HepG2 (cell line): ENCODE results near the gene IMPG2. TPM values are rescaled to one million over a fixed set of nuclear protein-coding genes. Genes with fewer than 3 reads are reported as not detected.

Source experiments
- ATAC-seq: fragments of 200-7000 bp; cut with Tn5 transposase; 3 replicates; pipeline ENCODE4 v1.9.1; 2020; ENCODE audit warnings: mild to moderate bottlenecking, moderate library complexity
- BruUV-seq: library from RNA; stranded (reverse); fragments of 400-500 nt; replicated peaks from 2 replicates; lab custom pipeline; 2021; lab: Mats Ljungman, UMichigan
- CTCF ChIA-PET: fragments of 300-600 bp; formaldehyde crosslinking; extraction: SDS; loops from one replicate; lab custom pipeline; 2021; ENCODE audit warnings: low total read pairs, inconsistent platforms, low intra/inter-chr PET ratio; lab: Yijun Ruan, JAX
- POLR2A ChIA-PET: fragments of 350-600 bp; sonication (Branson Sonifier 250); formaldehyde crosslinking; loops from one replicate; lab custom pipeline; 2020; ENCODE audit warnings: antibody characterized with exemption, inconsistent platforms; lab: Yijun Ruan, JAX
- DNase-seq: peaks from one replicate; pipeline ENCODE4 v3.0.0-alpha.2; 2015; ENCODE audit warnings: low spot score
- FAIRE-seq: peaks from 3 replicates; lab custom pipeline; 2011; peaks lifted over from hg19 to GRCh38; lab: Jason Lieb, UNC
- H2AFZ ChIP-seq: one replicate; pipeline ENCODE4 v1.6.1; 2011; ENCODE audit warnings: low read length, inconsistent platforms
- H3K27ac ChIP-seq: fragments of 300-600 bp; 3 replicates; pipeline ENCODE4 v1.8.0; 2011; ENCODE audit warnings: mixed run types, mild to moderate bottlenecking, mixed read lengths, low read length, inconsistent platforms; ENCODE audit not compliant: insufficient read depth; ENCODE audit errors: extremely low read length
- H3K27me3 ChIP-seq, 2 experiments: fragments of 200-600 bp in 1 of 2; 2 replicates in 1 of 2; 3 replicates in 1 of 2; pipeline versions ENCODE4 v1.6.0 to v1.8.0; 2011; ENCODE audit warnings: low read length in 2 of 2, mild to moderate bottlenecking in 2 of 2, moderate library complexity in 2 of 2, inconsistent platforms in 1 of 2; ENCODE audit not compliant: insufficient read depth in 2 of 2, control insufficient read depth in 1 of 2
- H3K36me3 ChIP-seq, 2 experiments: fragments of 200-600 bp in 1 of 2; replicated peaks in 1 of 2; 2 replicates in 1 of 2; 3 replicates in 1 of 2; pipeline versions ENCODE4 v1.5.1 to v1.8.0; 2011; ENCODE audit warnings: low read length in 2 of 2, inconsistent platforms in 1 of 2; ENCODE audit not compliant: insufficient read depth in 2 of 2, control insufficient read depth in 1 of 2
- H3K4me1 ChIP-seq: 2 replicates; pipeline ENCODE4 v1.5.1; 2012; ENCODE audit warnings: low read length, inconsistent platforms; ENCODE audit not compliant: insufficient read depth
- H3K4me2 ChIP-seq: 2 replicates; pipeline ENCODE4 v1.6.0; 2011; ENCODE audit warnings: low read depth, low read length, inconsistent platforms
- H3K4me3 ChIP-seq, 3 experiments: fragments of 200-600 bp in 1 of 3; sonication (generic), shearing (Covaris generic) in 1 of 3; replicated peaks in 1 of 3; 2 replicates each; pipeline ENCODE4 v1.5.1; 2011 to 2016; ENCODE audit warnings: low read length in 3 of 3, inconsistent platforms in 2 of 3, low read depth in 2 of 3, mild to moderate bottlenecking in 2 of 3, control low read depth in 1 of 3, mixed read lengths in 1 of 3; ENCODE audit not compliant: insufficient read depth in 1 of 3
- H3K79me2 ChIP-seq: one replicate; pipeline ENCODE4 v1.6.1; 2011; ENCODE audit warnings: low read length, inconsistent platforms; ENCODE audit not compliant: insufficient read depth
- H3K9ac ChIP-seq: 2 replicates; pipeline ENCODE4 v1.6.0; 2011; ENCODE audit warnings: mild to moderate bottlenecking, low read depth, low read length, inconsistent platforms; ENCODE audit not compliant: insufficient read depth
- H3K9me3 ChIP-seq: 2 replicates; pipeline ENCODE4 v1.5.1; 2012; ENCODE audit warnings: mild to moderate bottlenecking, low read length
- H4K20me1 ChIP-seq: 2 replicates; pipeline ENCODE4 v1.6.0; 2011; ENCODE audit warnings: inconsistent platforms, mild to moderate bottlenecking, low read length, moderate library complexity; ENCODE audit not compliant: insufficient read depth
- CTCF ChIP-seq: sonication (generic); formaldehyde crosslinking; IDR thresholded peaks from 2 replicates; pipeline ENCODE4 v1.5.0; 2020; ENCODE audit warnings: mild to moderate bottlenecking, missing genetic modification reagents, moderate library complexity
- HCFC1 ChIP-seq: fragments of 150-350 bp; IDR thresholded peaks from 2 replicates; pipeline ENCODE4 v1.6.1; 2014; ENCODE audit warnings: low read depth, low read length
- MXD4 ChIP-seq: IDR thresholded peaks from 2 replicates; pipeline ENCODE4 v1.6.1; 2016; ENCODE audit warnings: mild to moderate bottlenecking, missing biosample characterization, missing genetic modification reagents
- ONECUT2 ChIP-seq: sonication (generic); formaldehyde crosslinking; IDR thresholded peaks from 2 replicates; pipeline ENCODE4 v1.4.0; 2020; ENCODE audit warnings: missing genetic modification reagents
- STAG1 ChIP-seq: sonication (generic); formaldehyde crosslinking; IDR thresholded peaks from 2 replicates; pipeline ENCODE4 v1.4.0; 2020; ENCODE audit warnings: missing genetic modification reagents
- THAP11 ChIP-seq: IDR thresholded peaks from 2 replicates; pipeline ENCODE4 v1.6.1; 2016; ENCODE audit warnings: missing biosample characterization, missing genetic modification reagents
- ZNF234 ChIP-seq: sonication (generic); formaldehyde crosslinking; conservative IDR thresholded peaks from 2 replicates; pipeline ENCODE4 v1.5.1; 2020; ENCODE audit warnings: mild to moderate bottlenecking, missing genetic modification reagents
- WGBS: methylation state at CpG from one replicate; pipeline ENCODE4 v1.1.6; 2017; ENCODE audit warnings: low lambda C conversion rate; 5-methylcytosine and 5-hydroxymethylcytosine counted together
- in situ Hi-C: cut with HindIII; loops from 2 replicates; pipeline ENCODE4 v1.10.0; 2017; ENCODE audit warnings: low pct_unique_long_range_greater_than_20kb; ENCODE audit not compliant: extremely low pct_ligation_motif_present
- intact Hi-C: fragments of 100-400 bp; cut with micrococcal nuclease; formaldehyde crosslinking; loops from one replicate; pipeline ENCODE4 v1.10.0; 2022; ENCODE audit not compliant: unreplicated experiment
- polyA plus RNA-seq, 8 experiments: library from polyadenylated mRNA; depleted of rRNA in 3 of 8; stranded (reverse) in 7 of 8; unstranded in 1 of 8; fragments of >200 nt; fragmentation: Illumina TruSeq in 4 of 8; extraction: Trizol in 4 of 8; gene quantifications; 2 replicates each; pipeline versions ENCODE4 v1.2.1 to v1.2.3, GENCODE V29; 2011 to 2016; ENCODE audit warnings: low read depth in 4 of 8, missing spikeins in 1 of 8, mixed read lengths in 1 of 8; ENCODE audit not compliant: insufficient read depth in 1 of 8
- total RNA-seq, 5 experiments: library from RNA; depleted of rRNA; stranded (reverse); fragments of >200 nt; fragmentation: Illumina TruSeq; extraction: Trizol; gene quantifications; 2 replicates each; pipeline ENCODE4 v1.2.3, GENCODE V29; 2016; ENCODE audit warnings: low read depth in 1 of 5

Gene IMPG2
- total and polyA plus RNA-seq, 2 of the 13 experiments (the other 11 are each of a cell fraction or from before 2014, with no cell fraction given) = 0.02 to 0.03 TPM

- TF ChIP-seq THAP11 (CRISPR knock-in tag) = no peak
- no peak for TF ChIP-seq ZNF234
- TF ChIP-seq HCFC1 = no peak
Observed at GRCh38 chr3:101230618-101231017, 89.8 kb downstream of the IMPG2 start (continued).

- Histone ChIP-seq H3K9me3 (no peaks in the 10 kb centered on the region), H3K27ac (no peak overlapping the region), H3K4me3 (no peak overlapping the region), H2AFZ (no peak overlapping the region), H3K9ac (no peak overlapping the region), H3K4me2 (no peak overlapping the region), H3K36me3 (no peaks in the 10 kb centered on the region), H3K4me1 (no peaks in the 10 kb centered on the region), H3K79me2 (no peaks in the 10 kb centered on the region), H4K20me1 (no peaks in the 10 kb centered on the region), H3K27me3 (no peaks in the 10 kb centered on the region)
- 9% methylated on average over 4 of the region's 4 CpGs for WGBS
- intact Hi-C loops = loop anchor here (10.0 kb wide), 1 partner anchor 405 kb away; no protein-coding TSS in a partner anchor
- BruUV-seq = no TSS peak
- TF ChIP-seq MXD4 (CRISPR knock-in tag) (no peak), ONECUT2 (CRISPR knock-in tag) (no peak), STAG1 (CRISPR knock-in tag) (peak; percentile 26; the same call in 1 of the 2 replicates), CTCF (CRISPR knock-in tag) (peak; percentile 48)
- ChIA-PET POLR2A (no interaction called here), CTCF (no interaction called here)
- in situ Hi-C loops = loop anchor here (25.0 kb wide), 1 partner anchor 408 kb away; no protein-coding TSS in a partner anchor
- DNase-seq (peak; percentile 8), ATAC-seq (peak; percentile 41; the same call in 1 of the 3 replicates), FAIRE-seq (no peak)
Observed at GRCh38 chr3:101229681-101230080, 90.7 kb downstream of the IMPG2 start.
